ENCODE measurements around the gene SENP5.

DNA sequence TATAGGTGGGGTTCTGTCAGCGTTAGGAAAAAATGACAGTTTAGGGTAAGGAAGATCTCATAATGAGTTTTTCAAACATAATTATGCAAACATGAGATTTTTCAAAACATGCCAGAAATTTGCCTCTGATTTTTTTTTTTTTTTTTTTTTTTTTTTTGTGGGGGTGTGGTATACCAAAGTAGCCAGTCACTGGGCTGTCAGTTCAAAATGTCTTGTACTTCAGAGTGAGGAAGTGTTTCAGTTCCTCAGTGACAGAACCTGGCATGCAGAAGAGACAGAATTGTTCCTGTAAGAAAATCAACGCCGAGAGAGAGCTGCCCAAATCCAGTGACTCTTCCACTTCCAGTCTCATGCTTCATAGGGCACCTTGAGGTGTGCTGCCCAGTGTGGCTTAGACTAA, 64.9 kb downstream of the SENP5 start:
- TF ChIP-seq, protein P1, sequence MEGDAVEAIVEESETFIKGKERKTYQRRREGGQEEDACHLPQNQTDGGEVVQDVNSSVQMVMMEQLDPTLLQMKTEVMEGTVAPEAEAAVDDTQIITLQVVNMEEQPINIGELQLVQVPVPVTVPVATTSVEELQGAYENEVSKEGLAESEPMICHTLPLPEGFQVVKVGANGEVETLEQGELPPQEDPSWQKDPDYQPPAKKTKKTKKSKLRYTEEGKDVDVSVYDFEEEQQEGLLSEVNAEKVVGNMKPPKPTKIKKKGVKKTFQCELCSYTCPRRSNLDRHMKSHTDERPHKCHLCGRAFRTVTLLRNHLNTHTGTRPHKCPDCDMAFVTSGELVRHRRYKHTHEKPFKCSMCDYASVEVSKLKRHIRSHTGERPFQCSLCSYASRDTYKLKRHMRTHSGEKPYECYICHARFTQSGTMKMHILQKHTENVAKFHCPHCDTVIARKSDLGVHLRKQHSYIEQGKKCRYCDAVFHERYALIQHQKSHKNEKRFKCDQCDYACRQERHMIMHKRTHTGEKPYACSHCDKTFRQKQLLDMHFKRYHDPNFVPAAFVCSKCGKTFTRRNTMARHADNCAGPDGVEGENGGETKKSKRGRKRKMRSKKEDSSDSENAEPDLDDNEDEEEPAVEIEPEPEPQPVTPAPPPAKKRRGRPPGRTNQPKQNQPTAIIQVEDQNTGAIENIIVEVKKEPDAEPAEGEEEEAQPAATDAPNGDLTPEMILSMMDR (IDR thresholded peaks at IDR 0.05; ENCODE audit: borderline replicate concordance, extremely low read depth, low read length, poor library complexity, severe bottlenecking), result no peak
- no peak for TF ChIP-seq EZH2 (IDR thresholded peaks at IDR 0.05; ENCODE audit: borderline replicate concordance, low read depth, low read length, severe bottlenecking)

All from DND-41 (cell line).